ENCODE results near the gene COL18A1. TPM values are rescaled to one million over a fixed set of nuclear protein-coding genes. Genes with fewer than 3 reads are reported as not detected.

COL18A1 gene
- total and polyA plus RNA-seq, 9 of the 15 experiments (the other 6 are each of a cell fraction or from before 2014, with no cell fraction given) = 0.14 to 16.4 (median 2.0) TPM

DNA sequence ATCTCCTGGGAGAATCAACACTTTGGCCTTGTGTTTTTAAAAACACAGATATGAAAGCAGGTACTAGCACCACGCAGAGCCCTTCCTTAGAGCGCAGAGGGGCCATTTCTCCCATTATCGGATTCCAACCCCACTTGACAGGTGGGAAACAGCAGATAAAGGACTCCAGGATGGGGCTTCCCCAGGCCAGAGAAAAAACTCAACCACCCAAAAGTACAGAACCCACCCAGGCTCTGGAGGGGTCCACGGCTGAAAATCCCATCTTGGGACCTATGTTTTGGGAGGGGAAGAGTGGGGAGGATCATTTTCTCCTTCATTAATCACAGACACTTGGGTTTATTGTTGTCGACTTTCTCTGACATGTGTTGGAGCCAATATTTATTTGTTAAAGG, 27.1 kb upstream of the COL18A1 start (continued):
- TF ChIP-seq SIN3A (IDR thresholded peaks at IDR 0.05; ENCODE audit: borderline replicate concordance in 2 of 2, control insufficient read depth in 1 of 2, low read depth in 2 of 2, low read length in 2 of 2) (no peak), ZNF512 (tag; IDR thresholded peaks at IDR 0.05) (no peak), GATA2 (CRISPR knock-in tag; IDR thresholded peaks at IDR 0.05) (no peak), FOXJ2 (tag; IDR thresholded peaks at IDR 0.05) (no peak)
- TF ChIP-seq, protein P1, sequence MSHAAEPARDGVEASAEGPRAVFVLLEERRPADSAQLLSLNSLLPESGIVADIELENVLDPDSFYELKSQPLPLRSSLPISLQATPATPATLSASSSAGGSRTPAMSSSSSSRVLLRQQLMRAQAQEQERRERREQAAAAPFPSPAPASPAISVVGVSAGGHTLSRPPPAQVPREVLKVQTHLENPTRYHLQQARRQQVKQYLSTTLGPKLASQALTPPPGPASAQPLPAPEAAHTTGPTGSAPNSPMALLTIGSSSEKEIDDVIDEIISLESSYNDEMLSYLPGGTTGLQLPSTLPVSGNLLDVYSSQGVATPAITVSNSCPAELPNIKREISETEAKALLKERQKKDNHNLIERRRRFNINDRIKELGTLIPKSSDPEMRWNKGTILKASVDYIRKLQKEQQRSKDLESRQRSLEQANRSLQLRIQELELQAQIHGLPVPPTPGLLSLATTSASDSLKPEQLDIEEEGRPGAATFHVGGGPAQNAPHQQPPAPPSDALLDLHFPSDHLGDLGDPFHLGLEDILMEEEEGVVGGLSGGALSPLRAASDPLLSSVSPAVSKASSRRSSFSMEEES (CRISPR knock-in tag; IDR thresholded peaks at IDR 0.05) = no peak

GRCh38 chr21:45378258-45378966, 26.6 kb upstream of the COL18A1 start:
- ChIA-PET POLR2A (interaction anchor here (0.5 kb wide), 1 partner anchor 660 kb away, joined by 4 read pairs; no protein-coding TSS in a partner anchor), CTCF (ENCODE audit: low intra/inter-chr PET ratio) (no interaction called here)
- WGBS (ENCODE audit: insufficient coverage, low coverage, missing lambda C conversion rate) = 18% methylated on average over 13 of the region's 13 CpGs
- no TSS peak for BruUV-seq (replicated peaks)
- DNase-seq (ENCODE audit: extremely low read depth in 1 of 4, low spot score in 3 of 4) (no peak), ATAC-seq (no peak), FAIRE-seq (no peak)
- Histone ChIP-seq H3K4me3 (no peak overlapping the region), H3K36me3 (ENCODE audit: control insufficient read depth, insufficient read depth, low read length) (no peaks in the 10 kb centered on the region), H3K79me2 (ENCODE audit: control insufficient read depth, insufficient read depth, low read length) (no peaks in the 10 kb centered on the region), H3K27ac (ENCODE audit: extremely low read depth, low read depth, low read length) (no peak overlapping the region), H2AFZ (ENCODE audit: low read depth, low read length) (no peak overlapping the region), H3K9me1 (ENCODE audit: control insufficient read depth, insufficient read depth, low read length) (no peaks in the 10 kb centered on the region), H3K9me3 (replicated peaks; ENCODE audit: control insufficient read depth, insufficient read depth, low read depth, low read length) (peaks cover 5% of the 10 kb centered on the region; the same call in 1 of the 2 replicates), H3K4me2 (ENCODE audit: insufficient read depth, low read length) (no peak overlapping the region), H3K27me3 (ENCODE audit: control insufficient read depth in 2 of 2, insufficient read depth in 2 of 2, low read length in 2 of 2) (peaks cover 22 to 59% of the 10 kb centered on the region in 2 experiments; a peak in 4 of 5 replicates), H3K4me1 (replicated peaks in 1 of 2; ENCODE audit: control insufficient read depth in 2 of 2, insufficient read depth in 2 of 2, low read length in 2 of 2) (peaks cover 5 to 44% of the 10 kb centered on the region in 2 experiments; a peak in 3 of 5 replicates), H4K20me1 (replicated peaks; ENCODE audit: control insufficient read depth, insufficient read depth, low read length) (peaks cover 3% of the 10 kb centered on the region), H3K9ac (ENCODE audit: insufficient read depth in 1 of 2, low read depth in 2 of 2, low read length in 2 of 2) (0 out of 4 replicates have a peak overlapping the region, but pooled peaks of 1 of the 2 experiments have one; percentile 39)
- in situ Hi-C loops (cut with MboI) (no loop called here), intact Hi-C loops (cut with micrococcal nuclease) (no loop called here)
- TF ChIP-seq AFF1 (IDR thresholded peaks at IDR 0.05; ENCODE audit: low read depth in 1 of 2, partially characterized antibody in 2 of 2) (no peak), EHMT2 (IDR thresholded peaks at IDR 0.05) (no peak)
